ENCODE results near the gene MRPL9. TPM values are rescaled to one million over a fixed set of nuclear protein-coding genes. Genes with fewer than 3 reads are reported as not detected.

MRPL9 gene
- total and polyA plus RNA-seq, 10 of the 15 experiments (the other 5 are each of a cell fraction or from before 2014, with no cell fraction given): 35.7 to 161 (median 110) TPM

GRCh38 chr1:151775894-151776664 is 12.8 kb upstream of the MRPL9 start:
- POLR2A ChIA-PET: no interaction called here
- TF ChIP-seq CBX5 (IDR thresholded peaks at IDR 0.05; ENCODE audit: low read depth) (no peak), NFYA (IDR thresholded peaks at IDR 0.05; ENCODE audit: borderline replicate concordance, low read depth, low read length) (no peak), IRF3 (IDR thresholded peaks at IDR 0.05) (no peak), BACH1 (IDR thresholded peaks at IDR 0.05; ENCODE audit: borderline replicate concordance) (no peak), YY1 (IDR thresholded peaks at IDR 0.05; ENCODE audit: low read depth, low read length) (no peak), RFX5 (IDR thresholded peaks at IDR 0.05; ENCODE audit: low read depth, low read length) (no peak), REST (IDR thresholded peaks at IDR 0.05; ENCODE audit: low read depth, low read length) (no peak), MYB (IDR thresholded peaks at IDR 0.05; ENCODE audit: borderline replicate concordance, low read depth, low read length) (no peak), ATF7 (IDR thresholded peaks at IDR 0.05; ENCODE audit: low read depth) (no peak), MEF2B (IDR thresholded peaks at IDR 0.05; ENCODE audit: partially characterized antibody, poor library complexity, severe bottlenecking) (no peak), KDM1A (IDR thresholded peaks at IDR 0.05; ENCODE audit: borderline replicate concordance) (no peak)
- TF ChIP-seq, protein P1, sequence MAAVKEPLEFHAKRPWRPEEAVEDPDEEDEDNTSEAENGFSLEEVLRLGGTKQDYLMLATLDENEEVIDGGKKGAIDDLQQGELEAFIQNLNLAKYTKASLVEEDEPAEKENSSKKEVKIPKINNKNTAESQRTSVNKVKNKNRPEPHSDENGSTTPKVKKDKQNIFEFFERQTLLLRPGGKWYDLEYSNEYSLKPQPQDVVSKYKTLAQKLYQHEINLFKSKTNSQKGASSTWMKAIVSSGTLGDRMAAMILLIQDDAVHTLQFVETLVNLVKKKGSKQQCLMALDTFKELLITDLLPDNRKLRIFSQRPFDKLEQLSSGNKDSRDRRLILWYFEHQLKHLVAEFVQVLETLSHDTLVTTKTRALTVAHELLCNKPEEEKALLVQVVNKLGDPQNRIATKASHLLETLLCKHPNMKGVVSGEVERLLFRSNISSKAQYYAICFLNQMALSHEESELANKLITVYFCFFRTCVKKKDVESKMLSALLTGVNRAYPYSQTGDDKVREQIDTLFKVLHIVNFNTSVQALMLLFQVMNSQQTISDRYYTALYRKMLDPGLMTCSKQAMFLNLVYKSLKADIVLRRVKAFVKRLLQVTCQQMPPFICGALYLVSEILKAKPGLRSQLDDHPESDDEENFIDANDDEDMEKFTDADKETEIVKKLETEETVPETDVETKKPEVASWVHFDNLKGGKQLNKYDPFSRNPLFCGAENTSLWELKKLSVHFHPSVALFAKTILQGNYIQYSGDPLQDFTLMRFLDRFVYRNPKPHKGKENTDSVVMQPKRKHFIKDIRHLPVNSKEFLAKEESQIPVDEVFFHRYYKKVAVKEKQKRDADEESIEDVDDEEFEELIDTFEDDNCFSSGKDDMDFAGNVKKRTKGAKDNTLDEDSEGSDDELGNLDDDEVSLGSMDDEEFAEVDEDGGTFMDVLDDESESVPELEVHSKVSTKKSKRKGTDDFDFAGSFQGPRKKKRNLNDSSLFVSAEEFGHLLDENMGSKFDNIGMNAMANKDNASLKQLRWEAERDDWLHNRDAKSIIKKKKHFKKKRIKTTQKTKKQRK (IDR thresholded peaks at IDR 0.05; ENCODE audit: low read depth, low read length): no peak

More at GRCh38 chr1:151775894-151776664, 12.8 kb upstream of the MRPL9 start:
- Histone ChIP-seq H3K27me3 (replicated peaks in 1 of 2; ENCODE audit: control insufficient read depth in 2 of 2, insufficient read depth in 2 of 2, low read length in 1 of 2) (no peaks in the 10 kb centered on the region), H3K36me3 (ENCODE audit: control insufficient read depth in 2 of 2, insufficient read depth in 2 of 2, low read length in 1 of 2) (no peaks in the 10 kb centered on the region), H4K20me1 (ENCODE audit: control insufficient read depth, insufficient read depth) (no peaks in the 10 kb centered on the region), H3K4me2 (ENCODE audit: control insufficient read depth, insufficient read depth) (no peak overlapping the region), H3K27ac (ENCODE audit: control insufficient read depth, insufficient read depth) (no peak overlapping the region), H3K79me2 (ENCODE audit: control insufficient read depth, insufficient read depth, low read length) (no peaks in the 10 kb centered on the region), H3K9me3 (replicated peaks; ENCODE audit: control insufficient read depth, insufficient read depth, low read length) (no peaks in the 10 kb centered on the region), H3K4me1 (ENCODE audit: control insufficient read depth, insufficient read depth, low read length) (no peaks in the 10 kb centered on the region), H3K4me3 (no peak overlapping the region), H2AFZ (ENCODE audit: control insufficient read depth, low read depth, low read length) (no peak overlapping the region), H3K9ac (ENCODE audit: control insufficient read depth, insufficient read depth, low read length) (no peak overlapping the region)
- intact Hi-C loops (cut with micrococcal nuclease; ENCODE audit: unreplicated experiment): no loop called here
- ChIA-PET RAD21 (ENCODE audit: unreplicated experiment) (no interaction called here), CTCF (interaction anchor here (1.5 kb wide), 1 partner anchor 13 kb away, joined by 8 read pairs; no protein-coding TSS in a partner anchor), SMC1A (ENCODE audit: uncharacterized antibody, unreplicated experiment) (interaction anchor here (0.7 to 1.2 kb wide), 3 partner anchors 10 to 21 kb away, joined by 3 to 5 read pairs (median 3); partner anchors contain the start of gene MRPL9)
- 87% methylated on average over 7 of the region's 7 CpGs for WGBS (ENCODE audit: insufficient coverage, insufficient replicate concordance, low lambda C conversion rate, missing lambda C conversion rate)
- FAIRE-seq (no peak), DNase-seq (ENCODE audit: low read depth, low spot score) (no peak), ATAC-seq (no peak)
- no TSS peak for BruUV-seq (replicated peaks)
- in situ Hi-C loops (cut with MboI): no loop called here

Measured in GM12878 (cell line).